NCI-H1694 treated with DMSO at 0.1 percent for 48 hours (cell line): ENCODE measurements around the gene SH3RF1.

ENCODE experiments used
- DNase-seq: peaks from one replicate; lab custom pipeline; 2025; lab: John Stamatoyannopoulos, UW

Gene SH3RF1

GRCh38 chr4:169133932-169134331 is 136.8 kb downstream of the SH3RF1 start:
- DNase-seq: no peak

GRCh38 chr4:169132561-169133305 is 138.0 kb downstream of the SH3RF1 start:
- no peak for DNase-seq

GRCh38 chr4:169131556-169132208 is 139.1 kb downstream of the SH3RF1 start:
- DNase-seq: no peak

GRCh38 chr4:169128902-169129301 is 141.9 kb downstream of the SH3RF1 start:
- DNase-seq: no peak

GRCh38 chr4:169127314-169127713 is 143.4 kb downstream of the SH3RF1 start:
- DNase-seq: no peak

GRCh38 chr4:169124661-169125060 is 146.1 kb downstream of the SH3RF1 start:
- no peak for DNase-seq

GRCh38 chr4:169122422-169122821 is 148.3 kb downstream of the SH3RF1 start:
- no peak for DNase-seq

- no peak for DNase-seq
Observed at GRCh38 chr4:169121861-169122382, 148.8 kb downstream of the SH3RF1 start.

- no peak for DNase-seq
Observed at GRCh38 chr4:169120624-169121023, 150.1 kb downstream of the SH3RF1 start.

GRCh38 chr4:169119536-169119935 is 151.2 kb downstream of the SH3RF1 start:
- DNase-seq: peak; percentile 2

GRCh38 chr4:169117591-169118081 is 153.1 kb downstream of the SH3RF1 start:
- DNase-seq: no peak

- DNase-seq: no peak
Observed at GRCh38 chr4:169116270-169116901, 154.4 kb downstream of the SH3RF1 start.

- no peak for DNase-seq
Observed at GRCh38 chr4:169115897-169116254, 154.9 kb downstream of the SH3RF1 start.

GRCh38 chr4:169115144-169115896 is 155.4 kb downstream of the SH3RF1 start:
- DNase-seq: no peak

- no peak for DNase-seq
Observed at GRCh38 chr4:169114341-169114974, 156.3 kb downstream of the SH3RF1 start.

- DNase-seq: no peak
Observed at GRCh38 chr4:169110633-169111032, 160.1 kb downstream of the SH3RF1 start.

GRCh38 chr4:169109035-169109675 is 161.6 kb downstream of the SH3RF1 start:
- DNase-seq: no peak

GRCh38 chr4:169108303-169108702 is 162.5 kb downstream of the SH3RF1 start:
- no peak for DNase-seq

- DNase-seq: no peak
Observed at GRCh38 chr4:169107528-169107927, 163.2 kb downstream of the SH3RF1 start.

- no peak for DNase-seq
Observed at GRCh38 chr4:169106696-169107229, 164.0 kb downstream of the SH3RF1 start.

- no peak for DNase-seq
Observed at GRCh38 chr4:169105620-169106019, 165.1 kb downstream of the SH3RF1 start.
